Erythroblast (primary cell): ENCODE data around the gene KMT2D.

ENCODE experiments used
- GATA1 ChIP-seq: IDR thresholded peaks from 2 replicates; pipeline ENCODE4 v1.6.1; 2011; ENCODE audit warnings: low read depth, mild to moderate bottlenecking, control low read depth, low read length, moderate library complexity
- POLR2A ChIP-seq: IDR thresholded peaks from 2 replicates; pipeline ENCODE4 v1.6.1; 2011; ENCODE audit warnings: mild to moderate bottlenecking, low read length

DNA sequence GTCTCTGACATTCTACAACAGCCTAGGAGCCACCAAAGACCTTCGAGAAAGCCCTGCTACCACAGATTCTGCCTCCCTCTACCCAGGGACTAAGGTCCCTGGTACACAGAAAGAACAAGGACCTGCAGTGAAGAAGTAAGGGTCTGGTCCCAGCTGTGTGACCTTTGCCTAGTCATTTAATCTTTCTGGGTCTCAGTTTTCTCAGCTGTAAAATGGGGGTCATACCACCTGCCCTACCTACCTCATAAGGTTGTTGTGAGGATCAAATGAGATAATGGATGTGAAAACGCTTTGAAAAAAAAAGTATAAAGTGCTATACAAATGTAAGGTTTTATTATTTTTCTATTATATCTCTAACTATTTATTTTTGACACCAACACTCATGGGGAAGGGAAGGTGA, 36.8 kb downstream of the KMT2D start:
- TF ChIP-seq POLR2A: no peak
- TF ChIP-seq GATA1: no peak
